ENCODE measurements around the gene ZC3H13. TPM values are rescaled to one million over a fixed set of nuclear protein-coding genes. Genes with fewer than 3 reads are reported as not detected.

The ZC3H13 gene
- total and polyA plus RNA-seq, 2 of the 8 experiments (the other 6 are each of a cell fraction or from before 2014, with no cell fraction given): 5.1 to 57.8 TPM

DNA sequence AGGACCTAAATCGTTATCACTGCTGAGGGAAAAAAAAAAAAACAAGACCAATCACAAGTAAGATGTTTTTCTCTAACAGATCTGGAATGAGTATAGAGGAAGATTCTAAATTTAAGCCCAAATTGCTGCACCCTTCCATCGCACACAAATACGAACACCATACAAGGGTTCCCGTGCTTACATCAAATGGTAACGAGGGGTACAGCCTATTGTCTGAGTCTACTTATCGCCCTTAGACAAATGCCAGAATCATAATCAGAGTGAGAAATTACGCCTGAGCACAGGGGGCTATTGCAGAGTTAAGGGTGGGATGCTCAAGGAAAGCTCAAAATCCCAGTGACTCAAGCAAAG, 603 bp downstream of the ZC3H13 start:
- ChIA-PET POLR2A (ENCODE audit: partially characterized antibody) (interaction anchor here (0.9 to 1.2 kb wide), 6 partner anchors 8 to 242 kb away, joined by 3 to 6 read pairs (median 4); no protein-coding TSS in a partner anchor), CTCF (ENCODE audit: partially characterized antibody) (interaction anchor here (0.6 to 2.7 kb wide), 3 partner anchors 67 to 106 kb away, joined by 3 to 10 read pairs (median 4); no protein-coding TSS in a partner anchor)
- Histone ChIP-seq H3K18ac (ENCODE audit: extremely low read depth, low read length) (no peak overlapping the region), H2BK5ac (ENCODE audit: low read depth, low read length) (peak overlapping the region; percentile 45; the same call in 1 of the 2 replicates), H4K20me1 (replicated peaks in 1 of 2; ENCODE audit: control insufficient read depth in 1 of 2, insufficient read depth in 2 of 2, low read length in 2 of 2) (peaks cover 4% of the 10 kb centered on the region in 2 experiments), H3K9me3 (ENCODE audit: insufficient read depth in 2 of 2, low read depth in 1 of 2, low read length in 1 of 2) (no peaks in the 10 kb centered on the region), H3K4me1 (replicated peaks in 1 of 4; ENCODE audit: control insufficient read depth in 3 of 4, insufficient read depth in 4 of 4, low read length in 3 of 4) (peaks cover 0 to 2% (median 0%) of the 10 kb centered on the region in 4 experiments; a peak in 1 of 7 replicates), H2BK120ac (replicated peaks; ENCODE audit: low read depth, low read length) (no peak overlapping the region), H2AFZ (ENCODE audit: low read length) (0 out of 2 replicates have a peak overlapping the region, but pooled peaks have one; percentile 18), H3K4me2 (ENCODE audit: insufficient read depth in 1 of 2, low read depth in 2 of 2, low read length in 2 of 2) (peak overlapping the region; percentile 61 to 74), H2AK5ac (ENCODE audit: low read depth, low read length) (no peak overlapping the region), H3K27ac (ENCODE audit: low read depth, low read length) (peak overlapping the region; percentile 80; the same call in 1 of the 2 replicates), H2BK15ac (ENCODE audit: low read length) (no peak overlapping the region), H3K56ac (replicated peaks; ENCODE audit: insufficient read length, low read depth, low read length) (no peak overlapping the region), H3K23me2 (ENCODE audit: low read depth, low read length) (peaks cover 8% of the 10 kb centered on the region), H4K91ac (replicated peaks; ENCODE audit: insufficient read length, low read length) (no peak overlapping the region), H2BK12ac (ENCODE audit: low read depth, low read length) (no peak overlapping the region), H3K4me3 (ENCODE audit: extremely low read depth in 1 of 4, insufficient read depth in 2 of 4, low read depth in 3 of 4, low read length in 4 of 4) (peak overlapping the region; percentile 84 to 99 (median 92)), H3K23ac (ENCODE audit: insufficient read length) (no peak overlapping the region), H3K79me2 (ENCODE audit: control insufficient read depth in 1 of 2, insufficient read depth in 2 of 2, low read length in 2 of 2) (peaks cover 18 to 52% of the 10 kb centered on the region in 2 experiments), H3K27me3 (replicated peaks in 1 of 4; ENCODE audit: control insufficient read depth in 3 of 4, extremely low read depth in 1 of 4, insufficient read depth in 3 of 4, low read length in 3 of 4) (no peaks in the 10 kb centered on the region), H3K36me3 (ENCODE audit: control insufficient read depth in 2 of 4, insufficient read depth in 4 of 4, low read length in 3 of 4) (no peaks in the 10 kb centered on the region), H4K5ac (ENCODE audit: insufficient read length, low read depth, low read length) (no peak overlapping the region), H2BK20ac (ENCODE audit: low read length) (no peak overlapping the region), H4K8ac (ENCODE audit: extremely low read depth, insufficient read depth, low read length) (peak overlapping the region; percentile 97; the same call in 1 of the 2 replicates), H3K4ac (replicated peaks; ENCODE audit: insufficient read length, low read depth, low read length) (no peak overlapping the region), H3K9ac (replicated peaks in 1 of 4; ENCODE audit: extremely low read depth in 1 of 4, low read depth in 3 of 4, low read length in 3 of 4) (peak overlapping the region; percentile 78 to 88 (median 82)), H3K14ac (ENCODE audit: insufficient read length) (no peak overlapping the region), H3K79me1 (ENCODE audit: low read depth, low read length) (no peaks in the 10 kb centered on the region)
- TF ChIP-seq SP4 (IDR thresholded peaks at IDR 0.05; ENCODE audit: low read length): no peak
- TF ChIP-seq CEBPB (IDR thresholded peaks at IDR 0.05; ENCODE audit: low read depth, low read length): no peak
- no peak for TF ChIP-seq GABPA (IDR thresholded peaks at IDR 0.05; ENCODE audit: borderline replicate concordance, insufficient read depth, low read length)
- TF ChIP-seq CREB1 (IDR thresholded peaks at IDR 0.05): no peak
- no peak for TF ChIP-seq BACH1 (IDR thresholded peaks at IDR 0.05; ENCODE audit: low read length)
- TF ChIP-seq JUN (IDR thresholded peaks at IDR 0.05; ENCODE audit: low read depth, low read length): no peak
- TF ChIP-seq SUZ12 (IDR thresholded peaks at IDR 0.05; ENCODE audit: low read length): no peak
- TF ChIP-seq SP1 (IDR thresholded peaks at IDR 0.05; ENCODE audit: low read depth, low read length): no peak
- no peak for TF ChIP-seq HDAC2 (IDR thresholded peaks at IDR 0.05; ENCODE audit: borderline replicate concordance in 1 of 2, low read depth in 2 of 2, low read length in 2 of 2)
- no peak for TF ChIP-seq CTBP2 (IDR thresholded peaks at IDR 0.05; ENCODE audit: borderline replicate concordance, insufficient read depth, insufficient read length, low read length)
- TF ChIP-seq EP300 (IDR thresholded peaks at IDR 0.05; ENCODE audit: borderline replicate concordance in 1 of 2, low read depth in 2 of 2, low read length in 2 of 2): no peak
- TF ChIP-seq KDM5A (IDR thresholded peaks at IDR 0.05; ENCODE audit: low read length): no peak
- TF ChIP-seq TEAD4 (IDR thresholded peaks at IDR 0.05; ENCODE audit: low read depth, low read length): no peak
- 5% methylated on average over 7 of the region's 7 CpGs; no CpG with 5 or more reads in 1 of the 2 experiments for WGBS, 2 experiments (ENCODE audit: extremely low coverage in 1 of 2, insufficient coverage in 1 of 2, insufficient read length in 1 of 2, insufficient replicate concordance in 2 of 2, low coverage in 1 of 2, low lambda C conversion rate in 2 of 2, missing lambda C conversion rate in 1 of 2)
- FAIRE-seq (no peak), DNase-seq (ENCODE audit: low read depth in 1 of 2, low spot score in 2 of 2) (no peak)

Data from H1 (cell line).